ENCODE results near the gene OLFM2. TPM values are rescaled to one million over a fixed set of nuclear protein-coding genes. Genes with fewer than 3 reads are reported as not detected.

OLFM2 gene
- total and polyA plus RNA-seq, 9 of the 15 experiments (the other 6 are each of a cell fraction or from before 2014, with no cell fraction given): 0.10 to 0.33 (median 0.23) TPM; not detected in 4

DNA sequence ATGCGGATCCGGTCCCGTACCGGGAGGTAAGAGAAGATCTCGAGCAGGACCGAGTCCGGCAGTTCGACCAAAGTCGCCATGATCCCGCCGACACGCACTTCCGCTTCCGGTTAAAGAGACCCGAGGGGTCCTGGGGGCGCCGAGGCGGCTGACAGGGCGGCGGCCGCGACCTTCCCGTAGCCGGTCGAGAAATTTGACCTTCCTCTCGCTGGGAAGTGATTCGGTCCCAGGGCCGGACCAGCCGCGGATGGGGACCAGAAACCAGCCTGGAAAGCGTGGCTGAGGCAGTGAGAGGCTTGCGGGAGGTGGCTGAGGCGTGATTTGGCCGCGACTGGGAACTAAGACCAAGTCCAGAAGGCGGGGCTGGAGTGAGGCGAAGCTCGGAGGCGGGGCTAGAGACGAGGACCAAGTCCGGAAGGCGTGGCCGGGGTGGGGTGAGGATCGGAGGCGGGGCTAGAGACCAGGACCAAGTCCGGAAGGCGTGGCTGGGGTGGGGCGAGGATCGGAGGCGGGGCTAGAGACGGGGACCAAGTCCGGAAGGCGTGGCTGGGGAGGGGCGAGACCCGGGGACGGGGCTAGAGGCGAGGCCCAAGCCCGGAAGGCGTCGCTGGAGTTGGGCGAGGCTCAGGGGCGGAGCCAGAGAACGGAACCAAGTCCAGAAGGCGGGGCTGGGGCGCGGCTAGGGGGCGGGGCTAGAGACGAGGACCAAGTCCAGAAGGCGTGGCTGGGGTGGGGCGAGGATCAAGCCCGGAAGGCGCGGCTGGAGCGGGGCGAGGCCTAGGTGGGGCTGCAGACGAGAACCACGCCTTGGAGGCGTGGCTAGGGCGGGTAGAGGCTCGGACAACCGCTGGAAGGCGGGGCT lies 117.3 kb downstream of the OLFM2 start, which contains the start of gene FBXL12 (continued):
- TF ChIP-seq, protein P1, sequence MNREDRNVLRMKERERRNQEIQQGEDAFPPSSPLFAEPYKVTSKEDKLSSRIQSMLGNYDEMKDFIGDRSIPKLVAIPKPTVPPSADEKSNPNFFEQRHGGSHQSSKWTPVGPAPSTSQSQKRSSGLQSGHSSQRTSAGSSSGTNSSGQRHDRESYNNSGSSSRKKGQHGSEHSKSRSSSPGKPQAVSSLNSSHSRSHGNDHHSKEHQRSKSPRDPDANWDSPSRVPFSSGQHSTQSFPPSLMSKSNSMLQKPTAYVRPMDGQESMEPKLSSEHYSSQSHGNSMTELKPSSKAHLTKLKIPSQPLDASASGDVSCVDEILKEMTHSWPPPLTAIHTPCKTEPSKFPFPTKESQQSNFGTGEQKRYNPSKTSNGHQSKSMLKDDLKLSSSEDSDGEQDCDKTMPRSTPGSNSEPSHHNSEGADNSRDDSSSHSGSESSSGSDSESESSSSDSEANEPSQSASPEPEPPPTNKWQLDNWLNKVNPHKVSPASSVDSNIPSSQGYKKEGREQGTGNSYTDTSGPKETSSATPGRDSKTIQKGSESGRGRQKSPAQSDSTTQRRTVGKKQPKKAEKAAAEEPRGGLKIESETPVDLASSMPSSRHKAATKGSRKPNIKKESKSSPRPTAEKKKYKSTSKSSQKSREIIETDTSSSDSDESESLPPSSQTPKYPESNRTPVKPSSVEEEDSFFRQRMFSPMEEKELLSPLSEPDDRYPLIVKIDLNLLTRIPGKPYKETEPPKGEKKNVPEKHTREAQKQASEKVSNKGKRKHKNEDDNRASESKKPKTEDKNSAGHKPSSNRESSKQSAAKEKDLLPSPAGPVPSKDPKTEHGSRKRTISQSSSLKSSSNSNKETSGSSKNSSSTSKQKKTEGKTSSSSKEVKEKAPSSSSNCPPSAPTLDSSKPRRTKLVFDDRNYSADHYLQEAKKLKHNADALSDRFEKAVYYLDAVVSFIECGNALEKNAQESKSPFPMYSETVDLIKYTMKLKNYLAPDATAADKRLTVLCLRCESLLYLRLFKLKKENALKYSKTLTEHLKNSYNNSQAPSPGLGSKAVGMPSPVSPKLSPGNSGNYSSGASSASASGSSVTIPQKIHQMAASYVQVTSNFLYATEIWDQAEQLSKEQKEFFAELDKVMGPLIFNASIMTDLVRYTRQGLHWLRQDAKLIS (CRISPR knock-in tag; IDR thresholded peaks at IDR 0.05): no peak
- TF ChIP-seq, protein P2, sequence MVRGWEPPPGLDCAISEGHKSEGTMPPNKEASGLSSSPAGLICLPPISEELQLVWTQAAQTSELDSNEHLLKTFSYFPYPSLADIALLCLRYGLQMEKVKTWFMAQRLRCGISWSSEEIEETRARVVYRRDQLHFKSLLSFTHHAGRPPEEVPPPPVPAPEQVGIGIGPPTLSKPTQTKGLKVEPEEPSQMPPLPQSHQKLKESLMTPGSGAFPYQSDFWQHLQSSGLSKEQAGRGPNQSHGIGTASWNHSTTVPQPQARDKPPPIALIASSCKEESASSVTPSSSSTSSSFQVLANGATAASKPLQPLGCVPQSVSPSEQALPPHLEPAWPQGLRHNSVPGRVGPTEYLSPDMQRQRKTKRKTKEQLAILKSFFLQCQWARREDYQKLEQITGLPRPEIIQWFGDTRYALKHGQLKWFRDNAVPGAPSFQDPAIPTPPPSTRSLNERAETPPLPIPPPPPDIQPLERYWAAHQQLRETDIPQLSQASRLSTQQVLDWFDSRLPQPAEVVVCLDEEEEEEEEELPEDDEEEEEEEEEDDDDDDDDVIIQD (CRISPR knock-in tag; IDR thresholded peaks at IDR 0.05): no peak
- TF ChIP-seq ELF4 (CRISPR knock-in tag; IDR thresholded peaks at IDR 0.05) (no peak), ZNF184 (CRISPR knock-in tag; IDR thresholded peaks at IDR 0.05) (no peak), PHB2 (IDR thresholded peaks at IDR 0.05; ENCODE audit: low read depth) (no peak), RBM15 (IDR thresholded peaks at IDR 0.05; ENCODE audit: insufficient read depth, low read length) (no peak), ZNF668 (CRISPR knock-in tag; IDR thresholded peaks at IDR 0.05) (no peak), KLF1 (tag; IDR thresholded peaks at IDR 0.05) (peak; percentile 60; the same call in 1 of the 2 replicates), E2F3 (CRISPR knock-in tag; IDR thresholded peaks at IDR 0.05) (no peak), MBD2 (IDR thresholded peaks at IDR 0.05; ENCODE audit: borderline replicate concordance, low read depth) (peak; percentile 51), TFE3 (CRISPR knock-in tag; IDR thresholded peaks at IDR 0.05) (no peak), SMARCA5 (IDR thresholded peaks at IDR 0.05) (no peak), ARID3A (IDR thresholded peaks at IDR 0.05; ENCODE audit: borderline replicate concordance, low read depth, low read length) (no peak), GABPB2 (CRISPR knock-in tag; conservative IDR thresholded peaks at IDR 0.05) (no peak)
- TF ChIP-seq, protein P3, sequence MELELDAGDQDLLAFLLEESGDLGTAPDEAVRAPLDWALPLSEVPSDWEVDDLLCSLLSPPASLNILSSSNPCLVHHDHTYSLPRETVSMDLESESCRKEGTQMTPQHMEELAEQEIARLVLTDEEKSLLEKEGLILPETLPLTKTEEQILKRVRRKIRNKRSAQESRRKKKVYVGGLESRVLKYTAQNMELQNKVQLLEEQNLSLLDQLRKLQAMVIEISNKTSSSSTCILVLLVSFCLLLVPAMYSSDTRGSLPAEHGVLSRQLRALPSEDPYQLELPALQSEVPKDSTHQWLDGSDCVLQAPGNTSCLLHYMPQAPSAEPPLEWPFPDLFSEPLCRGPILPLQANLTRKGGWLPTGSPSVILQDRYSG (tag; conservative IDR thresholded peaks at IDR 0.05; ENCODE audit: low read depth): no peak
- TF ChIP-seq, protein P4, sequence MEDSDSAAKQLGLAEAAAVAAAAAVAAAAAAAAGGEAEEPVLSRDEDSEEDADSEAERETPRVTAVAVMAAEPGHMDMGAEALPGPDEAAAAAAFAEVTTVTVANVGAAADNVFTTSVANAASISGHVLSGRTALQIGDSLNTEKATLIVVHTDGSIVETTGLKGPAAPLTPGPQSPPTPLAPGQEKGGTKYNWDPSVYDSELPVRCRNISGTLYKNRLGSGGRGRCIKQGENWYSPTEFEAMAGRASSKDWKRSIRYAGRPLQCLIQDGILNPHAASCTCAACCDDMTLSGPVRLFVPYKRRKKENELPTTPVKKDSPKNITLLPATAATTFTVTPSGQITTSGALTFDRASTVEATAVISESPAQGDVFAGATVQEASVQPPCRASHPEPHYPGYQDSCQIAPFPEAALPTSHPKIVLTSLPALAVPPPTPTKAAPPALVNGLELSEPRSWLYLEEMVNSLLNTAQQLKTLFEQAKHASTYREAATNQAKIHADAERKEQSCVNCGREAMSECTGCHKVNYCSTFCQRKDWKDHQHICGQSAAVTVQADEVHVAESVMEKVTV (CRISPR knock-in tag; IDR thresholded peaks at IDR 0.05): no peak
